GM18867 (cell line): ENCODE results near the gene PRKAR1B.

Source experiments
- ATAC-seq: cut with Tn5 transposase; IDR thresholded peaks from one replicate; pipeline ENCODE4 v1.9.1; 2021; ENCODE audit warnings: mild to moderate bottlenecking, moderate library complexity; ENCODE audit not compliant: unreplicated experiment

The PRKAR1B gene

GRCh38 chr7:725223-726005 lies 1.7 kb downstream of the PRKAR1B start:
- no peak for ATAC-seq

- ATAC-seq = no peak
Observed at GRCh38 chr7:724298-724697, 2.8 kb downstream of the PRKAR1B start.

- no peak for ATAC-seq
Observed at GRCh38 chr7:723541-723940, 3.5 kb downstream of the PRKAR1B start.

GRCh38 chr7:721619-722248 lies 5.3 kb downstream of the PRKAR1B start:
- no peak for ATAC-seq

GRCh38 chr7:716636-717035 lies 10.4 kb downstream of the PRKAR1B start:
- ATAC-seq = no peak

- no peak for ATAC-seq
Observed at GRCh38 chr7:716222-716621, 10.9 kb downstream of the PRKAR1B start.

GRCh38 chr7:714251-714671 lies 12.8 kb downstream of the PRKAR1B start:
- ATAC-seq = no peak

- ATAC-seq = no peak
Observed at GRCh38 chr7:713488-714230, 13.4 kb downstream of the PRKAR1B start.

GRCh38 chr7:713139-713457 lies 14.0 kb downstream of the PRKAR1B start:
- no peak for ATAC-seq

- ATAC-seq = no peak
Observed at GRCh38 chr7:712381-713138, 14.5 kb downstream of the PRKAR1B start.

GRCh38 chr7:711922-712380 lies 15.1 kb downstream of the PRKAR1B start:
- no peak for ATAC-seq

GRCh38 chr7:711093-711921 lies 15.8 kb downstream of the PRKAR1B start:
- ATAC-seq = no peak

GRCh38 chr7:710161-710560 lies 16.9 kb downstream of the PRKAR1B start:
- no peak for ATAC-seq

- ATAC-seq = no peak
Observed at GRCh38 chr7:707296-708000, 19.6 kb downstream of the PRKAR1B start.

GRCh38 chr7:706721-707120 lies 20.4 kb downstream of the PRKAR1B start:
- no peak for ATAC-seq

GRCh38 chr7:703049-703448 lies 24.0 kb downstream of the PRKAR1B start:
- ATAC-seq = no peak

- ATAC-seq = no peak
Observed at GRCh38 chr7:701086-701671, 25.9 kb downstream of the PRKAR1B start.

GRCh38 chr7:699476-700170 lies 27.5 kb downstream of the PRKAR1B start:
- no peak for ATAC-seq
